CD14-positive monocyte (primary cell): ENCODE results near the gene RASSF1. TPM values are rescaled to one million over a fixed set of nuclear protein-coding genes. Genes with fewer than 3 reads are reported as not detected.

Source experiments
- DNase-seq, 3 donors: peaks; one replicate each; pipeline ENCODE4 v3.0.0-alpha.2; 2011 to 2022
- H2AFZ ChIP-seq: 2 replicates; pipeline ENCODE4 v1.6.0; 2012; ENCODE audit warnings: mild to moderate bottlenecking, low read depth, low read length, inconsistent platforms; ENCODE audit not compliant: insufficient read depth, poor library complexity, severe bottlenecking
- H3K27ac ChIP-seq, 2 donors: 1 replicate in 1 of 2; 2 replicates in 1 of 2; pipeline ENCODE4 v1.5.1; 2012 to 2013; ENCODE audit warnings: low read length in 2 of 2, control low read depth in 1 of 2, inconsistent platforms in 1 of 2, low read depth in 1 of 2, mild to moderate bottlenecking in 1 of 2
- H3K27me3 ChIP-seq, 2 donors: one replicate each; pipeline versions ENCODE4 v1.6.0 to v1.6.1; 2011 to 2013; ENCODE audit warnings: low read length in 2 of 2; ENCODE audit not compliant: control insufficient read depth in 2 of 2, insufficient read depth in 2 of 2
- H3K36me3 ChIP-seq, 2 donors: replicated peaks in 1 of 2; 1 replicate in 1 of 2; 2 replicates in 1 of 2; pipeline versions ENCODE4 v1.5.1 to v1.6.1; 2012 to 2013; ENCODE audit warnings: low read length in 2 of 2, control low read depth in 1 of 2, inconsistent platforms in 1 of 2, mild to moderate bottlenecking in 1 of 2; ENCODE audit not compliant: insufficient read depth in 2 of 2, control insufficient read depth in 1 of 2
- H3K4me1 ChIP-seq, 2 donors: 1 replicate in 1 of 2; 2 replicates in 1 of 2; pipeline versions ENCODE4 v1.5.1 to v1.6.1; 2012 to 2013; ENCODE audit warnings: low read length in 2 of 2, control low read depth in 1 of 2, inconsistent platforms in 1 of 2, mild to moderate bottlenecking in 1 of 2, moderate library complexity in 1 of 2; ENCODE audit not compliant: insufficient read depth in 2 of 2, control insufficient read depth in 1 of 2
- H3K4me2 ChIP-seq: replicated peaks from 2 replicates; pipeline ENCODE3; 2012; ENCODE audit warnings: low read length, moderate library complexity, mild to moderate bottlenecking; ENCODE audit not compliant: poor library complexity, severe bottlenecking; ENCODE audit errors: extremely low read depth
- H3K4me3 ChIP-seq, 3 experiments: fragments of 200-600 bp in 1 of 3; sonication (generic) in 1 of 3; replicated peaks in 1 of 3; 1 replicate in 2 of 3; 2 replicates in 1 of 3; pipeline ENCODE4 v1.5.1; 2011 to 2013; ENCODE audit warnings: low read length in 3 of 3, mild to moderate bottlenecking in 3 of 3, control low read depth in 2 of 3, low read depth in 2 of 3, inconsistent platforms in 1 of 3, moderate library complexity in 1 of 3
- H3K79me2 ChIP-seq: 2 replicates; pipeline ENCODE4 v1.6.0; 2012; ENCODE audit warnings: mild to moderate bottlenecking, control low read depth, inconsistent platforms, low read length, moderate library complexity; ENCODE audit not compliant: insufficient read depth
- H3K9ac ChIP-seq: 2 replicates; pipeline ENCODE4 v1.6.0; 2017; ENCODE audit warnings: low read length, mild to moderate bottlenecking; ENCODE audit not compliant: insufficient read depth, poor library complexity, severe bottlenecking
- H3K9me3 ChIP-seq, 2 donors: replicated peaks in 1 of 2; 1 replicate in 1 of 2; 2 replicates in 1 of 2; pipeline versions ENCODE4 v1.5.1 to v1.6.1; 2012 to 2013; ENCODE audit warnings: low read length in 2 of 2, control low read depth in 1 of 2; ENCODE audit not compliant: control insufficient read depth in 1 of 2, insufficient read depth in 1 of 2
- H4K20me1 ChIP-seq: 2 replicates; pipeline ENCODE4 v1.6.0; 2012; ENCODE audit warnings: mild to moderate bottlenecking, low read length, control low read depth, moderate library complexity; ENCODE audit not compliant: insufficient read depth
- H3K27ac Mint-ChIP-seq, 7 donors: one replicate each; pipeline ENCODE4 v1.8.0; 2020; ENCODE audit warnings: mild to moderate bottlenecking in 7 of 7, mixed read lengths in 7 of 7, moderate library complexity in 6 of 7, inconsistent platforms in 2 of 7
- H3K27me3 Mint-ChIP-seq, 3 donors: one replicate each; pipeline ENCODE4 v1.8.0; 2021 to 2022; ENCODE audit warnings: low read depth in 3 of 3, mild to moderate bottlenecking in 3 of 3, mixed read lengths in 3 of 3, moderate library complexity in 3 of 3, inconsistent platforms in 1 of 3
- H3K36me3 Mint-ChIP-seq, 2 donors: one replicate each; pipeline ENCODE4 v1.8.0; 2020; ENCODE audit warnings: mixed read lengths in 2 of 2, inconsistent platforms in 1 of 2, mild to moderate bottlenecking in 1 of 2
- H3K4me1 Mint-ChIP-seq: one replicate; pipeline ENCODE4 v1.8.0; 2020; ENCODE audit warnings: mild to moderate bottlenecking, mixed read lengths
- H3K4me3 Mint-ChIP-seq, 2 donors: one replicate each; pipeline ENCODE4 v1.8.0; 2020; ENCODE audit warnings: mild to moderate bottlenecking in 2 of 2, mixed read lengths in 2 of 2, moderate library complexity in 1 of 2
- H3K9me3 Mint-ChIP-seq, 7 donors: one replicate each; pipeline ENCODE4 v1.8.0; 2020 to 2022; ENCODE audit warnings: mixed read lengths in 7 of 7, mild to moderate bottlenecking in 6 of 7, moderate library complexity in 6 of 7, inconsistent platforms in 2 of 7
- CTCF ChIP-seq: fragments of 200-600 bp; IDR thresholded peaks from one replicate; pipeline ENCODE4 v1.8.0; 2022; ENCODE audit warnings: antibody characterized with exemption, mild to moderate bottlenecking
- WGBS: methylation state at CpG from one replicate; pipeline ENCODE4 v1.1.5; 2013; ENCODE audit warnings: missing lambda C conversion rate; ENCODE audit not compliant: insufficient coverage; 5-methylcytosine and 5-hydroxymethylcytosine counted together
- intact Hi-C, 2 donors: fragments of 100-400 bp; cut with micrococcal nuclease; formaldehyde crosslinking; loops; one replicate each; pipeline versions ENCODE4 v1.15.0 to v1.15.1; 2023
- polyA plus RNA-seq, 3 donors: library from polyadenylated mRNA; depleted of rRNA in 1 of 3; unstranded in 2 of 3; stranded (reverse) in 1 of 3; fragments of 300-500 nt in 2 of 3; fragments of >200 nt in 1 of 3; fragmentation: Illumina TruSeq in 2 of 3; gene quantifications; 1 replicate in 2 of 3; 2 replicates in 1 of 3; pipeline ENCODE4 v1.2.3, GENCODE V29; 2012 to 2021

The RASSF1 gene
- polyA plus RNA-seq, 3 donors, result 16.0 to 229 (median 24.0) TPM

DNA sequence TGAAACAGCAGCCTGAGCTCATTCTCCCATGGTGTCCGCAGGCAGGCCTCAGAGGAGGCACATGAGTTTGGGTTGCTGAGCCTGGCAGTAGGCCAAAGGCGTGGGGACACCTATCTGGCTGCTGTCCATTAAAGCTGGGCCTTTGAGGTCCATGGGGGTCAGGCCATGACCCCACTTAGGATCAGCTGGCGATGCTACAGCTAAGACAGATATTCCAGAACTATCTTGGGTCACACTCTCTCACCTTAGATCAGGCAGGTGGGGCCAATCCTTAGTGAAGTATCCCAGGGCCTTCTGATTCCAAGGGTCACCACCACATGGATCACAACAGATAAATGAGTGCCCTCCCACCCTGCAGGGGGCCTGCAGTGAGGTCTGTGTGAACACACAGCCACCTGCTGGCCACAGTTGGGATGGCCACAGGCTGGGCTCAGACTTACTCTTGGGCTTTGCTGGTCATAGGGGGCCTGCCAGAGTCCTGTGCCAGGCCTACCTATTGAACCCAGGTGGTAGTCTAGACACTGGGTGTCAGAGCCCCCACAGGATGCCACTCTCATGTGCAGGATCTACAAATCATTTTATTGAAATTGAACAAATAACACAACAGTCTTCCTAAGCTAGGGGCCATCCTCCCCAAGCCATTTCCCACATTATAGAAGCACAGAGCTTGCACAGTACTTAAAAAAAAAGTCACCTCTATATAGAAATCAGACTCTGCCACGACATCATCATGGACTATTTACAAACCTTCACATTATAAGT, 16.1 kb downstream of the RASSF1 start:
- peak overlapping the region in 1 of 3 experiments; percentile 90 for H3K4me3 ChIP-seq

More for the DNA sequence above, 16.1 kb downstream of the RASSF1 start:
- peaks cover 34% of the 10 kb centered on the region for H3K79me2 ChIP-seq
- Mint-ChIP-seq H3K9me3 (no peaks in the 10 kb centered on the region), H3K27ac (peak overlapping the region in 6 of 7 donors; percentile 46 to 89 (median 74)), H3K4me3 (no peak overlapping the region), H3K4me1 (peaks cover 72% of the 10 kb centered on the region), H3K36me3 (peaks cover 7 to 30% of the 10 kb centered on the region in 2 donors), H3K27me3 (peaks cover 0 to 5% (median 2%) of the 10 kb centered on the region in 3 donors)
- peaks cover 23% of the 10 kb centered on the region for H4K20me1 ChIP-seq
- H3K9ac ChIP-seq, result no peak overlapping the region
- no peaks in the 10 kb centered on the region for H3K9me3 ChIP-seq
- WGBS, result 78% methylated on average over 3 of the region's 4 CpGs
- no peaks in the 10 kb centered on the region for H3K27me3 ChIP-seq
- peak; percentile 49 to 67 (median 62) for DNase-seq
- H2AFZ ChIP-seq, result no peak overlapping the region
- H3K4me2 ChIP-seq, result peak overlapping the region; percentile 87
- H3K36me3 ChIP-seq, result peaks cover 3 to 14% of the 10 kb centered on the region in 2 donors
- peaks cover 75 to 90% of the 10 kb centered on the region in 2 donors for H3K4me1 ChIP-seq
- peak; percentile 99 for TF ChIP-seq CTCF
- H3K27ac ChIP-seq, result peak overlapping the region; percentile 77 to 97
- intact Hi-C loops, result loop anchor here in 1 of 2 donors (2.0 kb wide), 1 partner anchor 32 kb away; the partner anchor contains the start of gene IFRD2
